Activated CD8-positive, alpha-beta T cell treated with anti-CD3 and anti-CD28 coated beads for 36 hours (primary cell): ENCODE data around the gene NCOA7. TPM values are rescaled to one million over a fixed set of nuclear protein-coding genes. Genes with fewer than 3 reads are reported as not detected.

Source experiments
- ATAC-seq: fragments of 200-7000 bp; cut with Tn5 transposase; one replicate; pipeline ENCODE4 v1.10.0; 2021; ENCODE audit warnings: mild to moderate bottlenecking, moderate library complexity
- CTCF ChIA-PET: fragments of 350-600 bp; sonication (Branson Sonifier 250); formaldehyde crosslinking; loops from one replicate; lab custom pipeline; 2021; ENCODE audit warnings: antibody characterized with exemption; lab: Charles Lee
- POLR2A ChIA-PET: fragments of 350-600 bp; sonication (Branson Sonifier 250); formaldehyde crosslinking; loops from one replicate; lab custom pipeline; 2021; ENCODE audit warnings: antibody characterized with exemption; lab: Charles Lee
- DNase-seq: peaks from one replicate; pipeline ENCODE4 v3.0.0-alpha.2; 2020
- H3K27ac Mint-ChIP-seq: one replicate; pipeline ENCODE4 v1.8.0; 2021; ENCODE audit warnings: mild to moderate bottlenecking, mixed read lengths
- H3K27me3 Mint-ChIP-seq: one replicate; pipeline ENCODE4 v1.8.0; 2021; ENCODE audit warnings: mixed read lengths
- H3K36me3 Mint-ChIP-seq: one replicate; pipeline ENCODE4 v1.8.0; 2021; ENCODE audit warnings: low read depth, mixed read lengths
- H3K4me1 Mint-ChIP-seq: one replicate; pipeline ENCODE4 v1.8.0; 2021; ENCODE audit warnings: low read depth, mixed read lengths
- H3K4me3 Mint-ChIP-seq: one replicate; pipeline ENCODE4 v1.8.0; 2021; ENCODE audit warnings: mild to moderate bottlenecking, moderate library complexity, mixed read lengths
- H3K9me3 Mint-ChIP-seq: one replicate; pipeline ENCODE4 v1.8.0; 2021; ENCODE audit warnings: mixed read lengths
- CTCF ChIP-seq: fragments of 200-600 bp; IDR thresholded peaks from one replicate; pipeline ENCODE4 v1.8.0; 2022; ENCODE audit warnings: antibody characterized with exemption, mild to moderate bottlenecking
- intact Hi-C: fragments of 100-400 bp; cut with micrococcal nuclease; formaldehyde crosslinking; loops from one replicate; pipeline ENCODE4 v1.10.0; 2022
- total RNA-seq, 2 experiments: library from RNA; stranded (reverse); gene quantifications; one replicate each; pipeline ENCODE4 v1.2.3, GENCODE V29; 2021

NCOA7 gene
- total RNA-seq, 2 experiments from 2014 or later: 43.4 to 44.9 TPM

- Mint-ChIP-seq H3K4me1 (peaks cover 27% of the 10 kb centered on the region), H3K4me3 (peak overlapping the region; percentile 85), H3K27ac (peak overlapping the region; percentile 97), H3K27me3 (no peaks in the 10 kb centered on the region), H3K36me3 (peaks cover 57% of the 10 kb centered on the region), H3K9me3 (no peaks in the 10 kb centered on the region)
- ATAC-seq (no peak), DNase-seq (no peak)
- no peak for TF ChIP-seq CTCF
- ChIA-PET POLR2A (interaction anchor here (0.9 to 2.5 kb wide), 6 partner anchors 8 to 137 kb away, joined by 3 to 9 read pairs (median 3); partner anchors contain the start of genes NCOA7 and TRMT11), CTCF (interaction anchor here (0.7 to 7.6 kb wide), 6 partner anchors 12 to 128 kb away, joined by 3 to 92 read pairs (median 4); partner anchors contain the start of gene HINT3)
- intact Hi-C loops: loop anchor here (5.0 kb wide), 2 partner anchors 39 to 126 kb away; partner anchors contain the start of genes HINT3 and NCOA7
These were observed 127.5 kb downstream of the NCOA7 start for GRCh38 chr6:125918230-125918629.

GRCh38 chr6:125918681-125919566, 128.2 kb downstream of the NCOA7 start:
- ATAC-seq: peak; percentile 97
- CTCF ChIA-PET: interaction anchor here (0.7 to 7.6 kb wide), 12 partner anchors 9 to 138 kb away, joined by 3 to 92 read pairs (median 4); partner anchors contain the start of genes HINT3 and NCOA7
- H3K27me3 Mint-ChIP-seq: no peaks in the 10 kb centered on the region
- H3K4me1 Mint-ChIP-seq: peaks cover 34% of the 10 kb centered on the region
- H3K27ac Mint-ChIP-seq: peak overlapping the region; percentile 97
- POLR2A ChIA-PET: interaction anchor here (0.9 to 2.5 kb wide), 8 partner anchors 9 to 138 kb away, joined by 3 to 9 read pairs (median 3); partner anchors contain the start of genes HINT3, NCOA7 and TRMT11
- H3K9me3 Mint-ChIP-seq: no peaks in the 10 kb centered on the region
- H3K36me3 Mint-ChIP-seq: peaks cover 63% of the 10 kb centered on the region
- peak overlapping the region; percentile 85 for H3K4me3 Mint-ChIP-seq
- intact Hi-C loops: loop anchor here (5.0 kb wide), 2 partner anchors 38 to 127 kb away; partner anchors contain the start of genes HINT3 and NCOA7
- DNase-seq: peak; percentile 67
- TF ChIP-seq CTCF: no peak

- ChIA-PET CTCF (interaction anchor here (1.0 to 7.6 kb wide), 8 partner anchors 9 to 139 kb away, joined by 3 to 92 read pairs (median 8); partner anchors contain the start of genes HINT3 and NCOA7), POLR2A (interaction anchor here (1.0 to 2.5 kb wide), 4 partner anchors 11 to 139 kb away, joined by 3 to 9 read pairs (median 6); partner anchors contain the start of genes HINT3 and NCOA7)
- peaks cover 36% of the 10 kb centered on the region for H3K4me1 Mint-ChIP-seq
- no peak for TF ChIP-seq CTCF
- peaks cover 68% of the 10 kb centered on the region for H3K36me3 Mint-ChIP-seq
- peak overlapping the region; percentile 85 for H3K4me3 Mint-ChIP-seq
- H3K27ac Mint-ChIP-seq: peak overlapping the region; percentile 97
- H3K27me3 Mint-ChIP-seq: no peaks in the 10 kb centered on the region
- DNase-seq (no peak), ATAC-seq (no peak)
- intact Hi-C loops: loop anchor here (5.0 kb wide), 2 partner anchors 38 to 127 kb away; partner anchors contain the start of genes HINT3 and NCOA7
- H3K9me3 Mint-ChIP-seq: no peaks in the 10 kb centered on the region
These were observed 128.9 kb downstream of the NCOA7 start for GRCh38 chr6:125919618-125920017.

DNA sequence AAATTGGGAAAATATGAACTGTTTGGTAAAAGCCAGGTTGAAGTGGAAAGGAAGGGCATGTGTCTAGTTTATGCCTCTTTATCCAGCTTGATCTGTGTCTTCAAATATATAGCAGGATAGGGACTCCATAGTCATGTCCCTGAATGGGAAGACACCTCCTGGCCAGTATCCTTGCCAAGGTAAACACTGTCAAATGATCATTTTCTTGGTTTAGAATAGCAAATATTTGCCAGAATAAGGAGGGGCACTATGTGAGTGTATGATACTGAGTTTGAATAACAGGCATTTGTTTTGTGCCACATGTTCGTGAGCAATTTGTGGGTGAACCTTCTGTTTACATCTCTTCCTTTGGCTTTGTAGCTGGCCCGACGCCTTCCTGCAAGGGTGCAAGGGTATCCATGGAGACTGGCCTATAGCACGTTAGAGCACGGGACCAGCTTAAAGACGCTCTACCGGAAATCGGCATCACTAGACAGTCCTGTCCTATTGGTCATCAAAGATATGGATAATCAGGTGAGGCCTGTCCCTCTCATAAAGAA, 131.6 kb downstream of the NCOA7 start:
- ATAC-seq: no peak
- Mint-ChIP-seq H3K9me3 (no peaks in the 10 kb centered on the region), H3K36me3 (peaks cover 58% of the 10 kb centered on the region), H3K4me3 (no peak overlapping the region), H3K27me3 (no peaks in the 10 kb centered on the region), H3K27ac (no peak overlapping the region), H3K4me1 (peaks cover 40% of the 10 kb centered on the region)
- ChIA-PET CTCF (interaction anchor here (1.0 to 4.0 kb wide), 5 partner anchors 16 to 132 kb away, joined by 3 to 23 read pairs (median 4); partner anchors contain the start of gene NCOA7), POLR2A (interaction anchor here (0.6 to 1.4 kb wide), 3 partner anchors 32 to 64 kb away, joined by 3 read pairs; partner anchors contain the start of genes HINT3 and TRMT11)
- no peak for DNase-seq
- intact Hi-C loops: no loop called here
- TF ChIP-seq CTCF: no peak
